ENCODE measurements around the gene MAD2L1. TPM values are rescaled to one million over a fixed set of nuclear protein-coding genes. Genes with fewer than 3 reads are reported as not detected.

The MAD2L1 gene
- total RNA-seq, 3 donors from 2014 or later (not counting 1 experiment from before 2014, with no cell fraction given), result 1.5 to 4.1 (median 2.6) TPM

DNA sequence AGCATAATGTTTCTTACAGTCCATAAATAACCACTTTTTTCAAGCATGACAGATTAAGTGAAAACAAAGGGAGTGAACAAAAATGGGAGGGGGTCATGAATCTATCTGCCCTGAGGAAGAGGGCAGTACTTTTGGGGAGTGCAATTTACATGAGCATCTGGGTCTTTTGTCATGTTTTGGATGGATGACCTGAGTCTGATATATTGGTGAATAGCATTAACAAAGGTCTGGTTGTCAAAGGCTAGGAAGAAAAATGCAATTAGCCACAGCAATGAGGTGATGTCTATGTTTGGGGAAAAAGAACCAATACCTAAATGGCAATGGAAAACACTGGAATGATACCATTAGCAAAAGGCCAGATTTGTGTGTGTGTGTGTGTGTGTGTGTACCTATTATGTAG, 15.1 kb upstream of the MAD2L1 start:
- ATAC-seq, result no peak
- DNase-seq, result no peak
- H3K9me3 Mint-ChIP-seq, result no peaks in the 10 kb centered on the region
- TF ChIP-seq, protein P1, sequence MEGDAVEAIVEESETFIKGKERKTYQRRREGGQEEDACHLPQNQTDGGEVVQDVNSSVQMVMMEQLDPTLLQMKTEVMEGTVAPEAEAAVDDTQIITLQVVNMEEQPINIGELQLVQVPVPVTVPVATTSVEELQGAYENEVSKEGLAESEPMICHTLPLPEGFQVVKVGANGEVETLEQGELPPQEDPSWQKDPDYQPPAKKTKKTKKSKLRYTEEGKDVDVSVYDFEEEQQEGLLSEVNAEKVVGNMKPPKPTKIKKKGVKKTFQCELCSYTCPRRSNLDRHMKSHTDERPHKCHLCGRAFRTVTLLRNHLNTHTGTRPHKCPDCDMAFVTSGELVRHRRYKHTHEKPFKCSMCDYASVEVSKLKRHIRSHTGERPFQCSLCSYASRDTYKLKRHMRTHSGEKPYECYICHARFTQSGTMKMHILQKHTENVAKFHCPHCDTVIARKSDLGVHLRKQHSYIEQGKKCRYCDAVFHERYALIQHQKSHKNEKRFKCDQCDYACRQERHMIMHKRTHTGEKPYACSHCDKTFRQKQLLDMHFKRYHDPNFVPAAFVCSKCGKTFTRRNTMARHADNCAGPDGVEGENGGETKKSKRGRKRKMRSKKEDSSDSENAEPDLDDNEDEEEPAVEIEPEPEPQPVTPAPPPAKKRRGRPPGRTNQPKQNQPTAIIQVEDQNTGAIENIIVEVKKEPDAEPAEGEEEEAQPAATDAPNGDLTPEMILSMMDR (IDR thresholded peaks at IDR 0.05), result no peak
- Histone ChIP-seq H3K27ac (ENCODE audit: low read length) (no peak overlapping the region), H3K4me3 (ENCODE audit: low read length) (no peak overlapping the region), H3K36me3 (ENCODE audit: control insufficient read depth, insufficient read depth, low read length) (no peaks in the 10 kb centered on the region), H3K4me1 (ENCODE audit: control insufficient read depth, insufficient read depth, low read length) (no peaks in the 10 kb centered on the region), H3K9me3 (ENCODE audit: control insufficient read depth, insufficient read depth, low read length) (no peaks in the 10 kb centered on the region), H3K27me3 (ENCODE audit: control insufficient read depth, insufficient read depth, low read length) (no peaks in the 10 kb centered on the region)
- intact Hi-C loops (cut with micrococcal nuclease), result no loop called here
- no peaks in the 10 kb centered on the region for H3K4me1 Mint-ChIP-seq
- H3K4me3 Mint-ChIP-seq, result no peak overlapping the region
- H3K27ac Mint-ChIP-seq, result no peak overlapping the region
- peaks cover 5 to 9% of the 10 kb centered on the region in 2 donors for H3K27me3 Mint-ChIP-seq (ENCODE audit: low read depth in 2 of 2)
- H3K36me3 Mint-ChIP-seq, result no peaks in the 10 kb centered on the region

DNA sequence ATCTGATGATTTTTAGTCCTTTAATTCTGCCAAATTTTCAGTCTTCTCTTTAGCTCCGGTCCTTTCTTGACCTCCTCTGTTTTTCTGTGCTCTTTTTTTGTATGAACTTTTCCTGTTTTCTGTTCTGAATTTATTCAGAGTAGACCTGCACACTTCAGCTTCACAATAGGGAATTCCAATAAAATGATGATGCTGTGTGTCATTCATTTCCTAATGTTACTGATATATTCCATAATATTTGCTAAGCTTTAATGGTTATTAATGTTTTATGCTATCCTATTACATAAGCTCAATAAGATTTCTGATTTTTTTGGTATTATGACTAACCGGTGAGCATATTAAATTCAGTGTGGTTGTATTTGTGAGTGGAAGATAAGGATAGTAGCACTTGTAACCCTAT, 13.9 kb upstream of the MAD2L1 start:
- Histone ChIP-seq H3K36me3 (ENCODE audit: control insufficient read depth, insufficient read depth, low read length) (no peaks in the 10 kb centered on the region), H3K27me3 (ENCODE audit: control insufficient read depth, insufficient read depth, low read length) (no peaks in the 10 kb centered on the region), H3K9me3 (ENCODE audit: control insufficient read depth, insufficient read depth, low read length) (no peaks in the 10 kb centered on the region), H3K4me1 (ENCODE audit: control insufficient read depth, insufficient read depth, low read length) (no peaks in the 10 kb centered on the region), H3K27ac (ENCODE audit: low read length) (no peak overlapping the region), H3K4me3 (ENCODE audit: low read length) (no peak overlapping the region)
- no peak overlapping the region for H3K27ac Mint-ChIP-seq
- intact Hi-C loops (cut with micrococcal nuclease), result no loop called here
- H3K27me3 Mint-ChIP-seq (ENCODE audit: low read depth in 2 of 2), result no peaks in the 10 kb centered on the region
- H3K9me3 Mint-ChIP-seq, result no peaks in the 10 kb centered on the region
- H3K4me3 Mint-ChIP-seq, result no peak overlapping the region
- WGBS (ENCODE audit: insufficient coverage), result 88% methylated on average over 1 of the region's 2 CpGs
- ATAC-seq, result no peak
- H3K4me1 Mint-ChIP-seq, result no peaks in the 10 kb centered on the region
- DNase-seq, result no peak
- no peaks in the 10 kb centered on the region for H3K36me3 Mint-ChIP-seq
- TF ChIP-seq, protein P1 (IDR thresholded peaks at IDR 0.05), result no peak

DNA sequence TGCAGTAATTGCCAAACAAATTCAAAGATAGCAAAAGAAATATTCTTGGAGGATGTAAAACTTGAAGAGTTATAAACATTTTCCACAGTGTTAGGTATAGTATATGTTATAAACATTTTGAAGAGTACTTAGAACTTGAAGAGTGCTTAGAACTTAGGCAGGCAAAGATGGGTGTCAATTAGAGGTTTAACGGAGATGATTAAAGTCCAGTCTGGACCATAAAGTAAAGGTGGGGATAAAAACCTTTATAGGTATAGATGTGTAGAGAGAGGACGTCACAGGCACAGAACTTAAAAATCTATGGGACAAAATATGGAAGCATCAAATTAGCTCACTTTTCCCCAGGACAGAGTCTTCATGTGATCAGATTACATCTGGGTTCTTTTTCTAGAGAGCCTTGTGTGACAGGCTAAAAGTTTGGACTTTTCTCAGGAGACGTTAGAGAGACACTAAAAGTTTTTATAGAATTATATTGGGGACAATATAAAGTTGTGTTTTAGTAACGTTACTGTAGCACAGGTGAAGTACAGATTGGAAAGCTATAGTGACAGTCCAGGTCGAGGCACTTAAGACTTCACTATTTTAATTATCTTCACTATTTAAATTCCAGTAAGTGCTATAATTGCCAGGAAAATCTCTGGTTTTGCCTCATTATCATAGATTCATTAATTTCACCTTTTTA, 13.3 kb upstream of the MAD2L1 start:
- Mint-ChIP-seq H3K36me3 (no peaks in the 10 kb centered on the region), H3K4me3 (no peak overlapping the region), H3K9me3 (no peaks in the 10 kb centered on the region), H3K4me1 (no peaks in the 10 kb centered on the region), H3K27ac (no peak overlapping the region), H3K27me3 (ENCODE audit: low read depth in 2 of 2) (no peaks in the 10 kb centered on the region)
- DNase-seq, result no peak
- no peaks in the 10 kb centered on the region for H3K36me3 ChIP-seq (ENCODE audit: control insufficient read depth, insufficient read depth, low read length)
- no peak overlapping the region for H3K27ac ChIP-seq (ENCODE audit: low read length)
- ATAC-seq, result no peak
- H3K4me1 ChIP-seq (ENCODE audit: control insufficient read depth, insufficient read depth, low read length), result no peaks in the 10 kb centered on the region
- intact Hi-C loops (cut with micrococcal nuclease), result loop anchor here (10.0 kb wide), 1 partner anchor 1105 kb away; no protein-coding TSS in a partner anchor
- TF ChIP-seq, protein P1 (IDR thresholded peaks at IDR 0.05), result no peak
- H3K27me3 ChIP-seq (ENCODE audit: control insufficient read depth, insufficient read depth, low read length), result no peaks in the 10 kb centered on the region
- H3K4me3 ChIP-seq (ENCODE audit: low read length), result no peak overlapping the region
- 77% methylated on average over 5 of the region's 5 CpGs for WGBS (ENCODE audit: insufficient coverage)
- H3K9me3 ChIP-seq (ENCODE audit: control insufficient read depth, insufficient read depth, low read length), result no peaks in the 10 kb centered on the region

DNA sequence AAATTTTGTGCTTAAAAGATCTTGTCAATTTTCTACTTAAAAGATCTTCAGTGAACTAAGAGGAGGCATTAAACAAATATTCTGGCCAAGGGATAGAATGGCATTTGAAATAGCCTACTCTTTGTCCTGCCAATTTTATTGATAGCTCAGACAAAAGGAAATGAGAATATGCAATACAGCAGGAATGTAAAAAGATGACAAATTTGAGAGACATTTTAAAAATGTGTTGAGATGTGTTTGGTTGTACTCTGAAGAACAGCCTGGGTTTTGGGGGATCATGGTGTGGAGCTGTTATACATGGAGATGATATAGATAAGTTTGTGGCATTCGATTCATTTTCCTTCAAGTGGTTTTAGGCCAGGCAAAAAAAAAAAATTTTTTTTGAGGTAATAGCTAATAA, 11.6 kb upstream of the MAD2L1 start:
- H3K36me3 ChIP-seq (ENCODE audit: control insufficient read depth, insufficient read depth, low read length), result no peaks in the 10 kb centered on the region
- no peak overlapping the region for H3K27ac ChIP-seq (ENCODE audit: low read length)
- 90% methylated on average over 1 of the region's 1 CpG for WGBS (ENCODE audit: insufficient coverage)
- H3K36me3 Mint-ChIP-seq, result no peaks in the 10 kb centered on the region
- no peaks in the 10 kb centered on the region for H3K27me3 Mint-ChIP-seq (ENCODE audit: low read depth in 2 of 2)
- no peak for DNase-seq
- H3K4me1 Mint-ChIP-seq, result no peaks in the 10 kb centered on the region
- no peaks in the 10 kb centered on the region for H3K9me3 Mint-ChIP-seq
- H3K4me1 ChIP-seq (ENCODE audit: control insufficient read depth, insufficient read depth, low read length), result no peaks in the 10 kb centered on the region
- no peak overlapping the region for H3K27ac Mint-ChIP-seq
- TF ChIP-seq, protein P1 (IDR thresholded peaks at IDR 0.05), result no peak
- no peak overlapping the region for H3K4me3 Mint-ChIP-seq
- intact Hi-C loops (cut with micrococcal nuclease), result loop anchor here (10.0 kb wide), 1 partner anchor 1107 kb away; no protein-coding TSS in a partner anchor
- no peak overlapping the region for H3K4me3 ChIP-seq (ENCODE audit: low read length)
- no peak for ATAC-seq
- no peaks in the 10 kb centered on the region for H3K27me3 ChIP-seq (ENCODE audit: control insufficient read depth, insufficient read depth, low read length)
- H3K9me3 ChIP-seq (ENCODE audit: control insufficient read depth, insufficient read depth, low read length), result no peaks in the 10 kb centered on the region
